Ovary (tissue), 3 donors: Measurements from ENCODE around the gene DPP3.

ENCODE experiments used
- CTCF ChIP-seq, 3 donors: fragments of 450-650 bp in 2 of 3; fragments of 200-600 bp in 1 of 3; IDR thresholded peaks; one replicate each; pipeline versions ENCODE4 v1.5.1 to v1.8.0; 2016 to 2022; ENCODE audit warnings: antibody characterized with exemption in 3 of 3, mild to moderate bottlenecking in 1 of 3
- EP300 ChIP-seq: sonication (generic); formaldehyde crosslinking; IDR thresholded peaks from one replicate; pipeline ENCODE4 v1.6.1; 2017; ENCODE audit warnings: antibody characterized with exemption
- donor health status: DM: no; HTN: no; CAD: no.

- TF ChIP-seq EP300 (no peak), CTCF (IDR thresholded peaks at IDR 0.05) (no peak)
Measured at GRCh38 chr11:66469441-66469840, 10.8 kb upstream of the DPP3 start.
